22Rv1 (cell line): ENCODE measurements around the gene MDM1.

Experiments used
- H3K27ac ChIP-seq: fragments of 450-650 bp; 2 replicates; pipeline ENCODE4 v1.5.1; 2017
- ZFX ChIP-seq: fragments of 450-650 bp; IDR thresholded peaks from 2 replicates; pipeline ENCODE4 v1.6.1; 2017; ENCODE audit warnings: antibody characterized with exemption, borderline replicate concordance
- TF ChIP-seq, protein P1 (sequence below): fragments of 450-650 bp; IDR thresholded peaks from 2 replicates; pipeline ENCODE4 v1.5.1; 2017; ENCODE audit warnings: mild to moderate bottlenecking

Gene MDM1

DNA sequence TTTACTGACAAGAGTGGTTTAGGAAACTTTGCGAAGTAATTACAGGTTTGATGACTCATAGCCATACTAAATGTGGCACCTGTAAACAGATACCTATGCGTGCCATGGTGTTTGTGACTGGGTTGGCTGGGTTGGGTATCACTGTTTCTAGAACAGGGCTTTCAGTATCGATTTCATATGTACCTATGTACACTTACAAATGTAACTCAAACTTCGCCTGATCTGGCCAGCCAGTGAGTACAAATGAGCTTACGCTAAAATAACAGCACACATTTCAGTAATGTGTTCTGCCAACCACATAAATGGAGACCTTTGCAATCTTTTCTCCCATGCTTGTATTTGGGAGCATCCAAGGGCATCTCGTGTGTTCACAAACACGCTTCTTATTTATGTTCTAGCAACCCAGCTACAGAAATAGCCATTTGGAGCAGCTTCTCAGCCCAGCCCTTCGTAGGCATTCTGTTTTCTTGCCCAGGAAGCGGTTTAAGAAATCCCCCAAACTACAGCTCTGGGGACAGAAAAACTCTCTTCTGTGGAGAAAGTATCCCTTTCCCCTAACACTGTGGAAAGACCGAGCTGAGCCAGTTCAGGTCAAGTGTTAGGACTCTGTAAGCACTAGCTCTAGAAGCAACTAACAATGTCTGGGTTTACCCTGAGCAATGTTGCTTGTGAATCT lies 42.3 kb upstream of the MDM1 start:
- TF ChIP-seq, protein P1, sequence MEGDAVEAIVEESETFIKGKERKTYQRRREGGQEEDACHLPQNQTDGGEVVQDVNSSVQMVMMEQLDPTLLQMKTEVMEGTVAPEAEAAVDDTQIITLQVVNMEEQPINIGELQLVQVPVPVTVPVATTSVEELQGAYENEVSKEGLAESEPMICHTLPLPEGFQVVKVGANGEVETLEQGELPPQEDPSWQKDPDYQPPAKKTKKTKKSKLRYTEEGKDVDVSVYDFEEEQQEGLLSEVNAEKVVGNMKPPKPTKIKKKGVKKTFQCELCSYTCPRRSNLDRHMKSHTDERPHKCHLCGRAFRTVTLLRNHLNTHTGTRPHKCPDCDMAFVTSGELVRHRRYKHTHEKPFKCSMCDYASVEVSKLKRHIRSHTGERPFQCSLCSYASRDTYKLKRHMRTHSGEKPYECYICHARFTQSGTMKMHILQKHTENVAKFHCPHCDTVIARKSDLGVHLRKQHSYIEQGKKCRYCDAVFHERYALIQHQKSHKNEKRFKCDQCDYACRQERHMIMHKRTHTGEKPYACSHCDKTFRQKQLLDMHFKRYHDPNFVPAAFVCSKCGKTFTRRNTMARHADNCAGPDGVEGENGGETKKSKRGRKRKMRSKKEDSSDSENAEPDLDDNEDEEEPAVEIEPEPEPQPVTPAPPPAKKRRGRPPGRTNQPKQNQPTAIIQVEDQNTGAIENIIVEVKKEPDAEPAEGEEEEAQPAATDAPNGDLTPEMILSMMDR = no peak
- TF ChIP-seq ZFX = no peak
- no peak overlapping the region for H3K27ac ChIP-seq

DNA sequence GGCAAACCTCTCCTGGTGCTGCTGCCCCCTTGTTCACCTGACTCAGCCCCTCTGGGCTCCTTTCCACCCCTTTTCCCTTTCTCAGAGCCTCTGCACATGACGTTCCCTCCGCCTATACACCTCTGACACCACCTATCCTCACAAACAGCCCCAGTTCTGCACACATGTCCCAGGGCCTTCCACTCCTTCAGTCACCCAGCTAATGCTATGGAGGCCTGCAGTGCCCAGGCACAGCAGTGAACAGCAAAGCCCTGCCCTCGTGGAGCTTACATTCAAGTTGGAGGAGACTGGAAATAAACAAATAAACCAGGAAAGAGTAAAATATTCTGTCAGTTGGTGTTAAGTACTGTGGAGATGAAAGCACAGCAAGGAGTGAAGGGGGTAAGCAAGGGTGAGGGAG lies 38.5 kb upstream of the MDM1 start:
- TF ChIP-seq, protein P1 = no peak
- no peak for TF ChIP-seq ZFX
- H3K27ac ChIP-seq = no peak overlapping the region

DNA sequence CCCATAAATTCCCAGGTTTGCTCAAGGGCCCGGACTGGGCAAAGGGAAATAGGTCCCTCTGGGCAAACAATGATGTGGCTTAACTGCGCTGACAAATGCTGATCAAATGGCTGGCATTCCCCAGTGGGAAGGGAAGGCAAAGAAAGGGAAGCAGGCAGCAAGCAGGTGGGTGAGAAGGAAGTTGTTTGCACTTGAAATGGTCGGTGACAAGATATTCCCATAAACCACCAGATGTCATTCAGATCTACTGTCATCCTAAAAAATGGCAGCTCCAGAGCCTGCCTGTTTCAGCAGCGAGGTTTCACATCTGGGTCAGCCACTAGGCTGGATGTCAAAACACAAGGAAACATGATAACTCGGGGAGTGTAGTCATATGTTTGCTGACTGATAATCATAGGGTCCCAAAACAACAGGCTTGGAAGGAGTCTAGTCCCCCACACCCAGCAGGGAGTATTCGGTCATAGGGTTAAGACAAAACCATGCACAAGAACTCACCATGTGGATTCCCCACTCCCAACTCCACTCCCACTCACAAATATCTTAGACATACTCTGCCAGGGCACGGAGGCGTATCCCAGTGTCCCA lies 37.9 kb upstream of the MDM1 start:
- TF ChIP-seq, protein P1 = no peak
- TF ChIP-seq ZFX = no peak
- H3K27ac ChIP-seq = no peak overlapping the region

DNA sequence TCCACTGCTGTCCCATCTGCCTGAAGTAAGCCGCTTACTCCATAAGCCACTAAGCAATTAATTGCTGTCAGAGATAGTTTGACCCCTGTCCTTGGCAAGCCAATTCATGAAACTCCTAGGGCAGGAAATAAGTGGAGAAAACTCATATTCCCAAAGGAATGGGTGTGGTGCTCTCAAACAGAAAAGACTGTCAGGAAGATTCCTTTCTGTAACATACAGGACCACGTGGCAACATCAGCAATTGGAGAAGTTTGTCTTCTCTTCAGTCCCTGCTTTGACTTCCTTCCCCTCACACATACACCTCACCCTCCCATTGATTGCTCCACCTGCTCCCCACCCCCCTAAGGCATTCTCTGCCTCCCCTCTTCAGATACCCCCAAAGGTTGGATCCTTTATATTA lies 36.2 kb upstream of the MDM1 start:
- TF ChIP-seq ZFX = no peak
- TF ChIP-seq, protein P1 = no peak
- H3K27ac ChIP-seq = no peak overlapping the region

DNA sequence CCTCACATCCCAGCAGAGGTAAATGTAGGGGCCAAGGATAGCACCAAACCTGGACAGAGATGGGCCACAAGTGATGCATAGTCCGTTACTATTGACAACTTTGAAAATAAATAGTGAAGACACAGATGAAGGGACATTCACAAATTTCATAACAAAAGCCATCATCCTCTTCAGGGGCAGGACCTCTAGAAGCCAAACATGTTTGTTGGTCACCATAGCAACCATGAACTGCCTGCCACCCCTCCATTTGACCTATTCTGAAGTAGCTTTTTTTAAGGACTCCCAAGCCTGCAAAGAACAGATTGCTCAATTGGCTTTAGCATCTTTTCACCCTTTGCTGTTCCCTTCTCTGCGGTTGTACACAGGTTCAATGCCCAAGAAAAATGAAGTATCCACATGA lies 35.7 kb upstream of the MDM1 start:
- no peak overlapping the region for H3K27ac ChIP-seq
- TF ChIP-seq ZFX = no peak
- TF ChIP-seq, protein P1 = no peak

DNA sequence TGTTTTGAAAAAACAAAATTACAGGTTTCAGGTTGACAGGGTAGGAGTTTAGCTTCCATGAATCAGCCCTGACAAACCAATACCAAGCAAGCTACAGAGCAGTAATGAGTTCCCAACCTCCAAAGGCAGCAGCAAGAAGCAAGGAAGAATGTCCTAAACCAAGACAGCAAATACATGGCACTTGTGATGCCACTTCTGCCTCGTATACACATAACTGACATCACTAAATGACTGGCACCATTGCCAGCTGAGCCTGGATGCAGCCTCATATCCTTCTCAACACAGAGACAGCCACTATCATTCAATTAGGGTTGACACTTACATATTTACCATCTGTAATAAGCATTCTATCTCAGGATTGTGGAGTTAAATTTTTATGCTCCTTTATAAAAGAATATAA lies 35.0 kb upstream of the MDM1 start:
- TF ChIP-seq, protein P1 = no peak
- TF ChIP-seq ZFX = no peak
- H3K27ac ChIP-seq = no peak overlapping the region

DNA sequence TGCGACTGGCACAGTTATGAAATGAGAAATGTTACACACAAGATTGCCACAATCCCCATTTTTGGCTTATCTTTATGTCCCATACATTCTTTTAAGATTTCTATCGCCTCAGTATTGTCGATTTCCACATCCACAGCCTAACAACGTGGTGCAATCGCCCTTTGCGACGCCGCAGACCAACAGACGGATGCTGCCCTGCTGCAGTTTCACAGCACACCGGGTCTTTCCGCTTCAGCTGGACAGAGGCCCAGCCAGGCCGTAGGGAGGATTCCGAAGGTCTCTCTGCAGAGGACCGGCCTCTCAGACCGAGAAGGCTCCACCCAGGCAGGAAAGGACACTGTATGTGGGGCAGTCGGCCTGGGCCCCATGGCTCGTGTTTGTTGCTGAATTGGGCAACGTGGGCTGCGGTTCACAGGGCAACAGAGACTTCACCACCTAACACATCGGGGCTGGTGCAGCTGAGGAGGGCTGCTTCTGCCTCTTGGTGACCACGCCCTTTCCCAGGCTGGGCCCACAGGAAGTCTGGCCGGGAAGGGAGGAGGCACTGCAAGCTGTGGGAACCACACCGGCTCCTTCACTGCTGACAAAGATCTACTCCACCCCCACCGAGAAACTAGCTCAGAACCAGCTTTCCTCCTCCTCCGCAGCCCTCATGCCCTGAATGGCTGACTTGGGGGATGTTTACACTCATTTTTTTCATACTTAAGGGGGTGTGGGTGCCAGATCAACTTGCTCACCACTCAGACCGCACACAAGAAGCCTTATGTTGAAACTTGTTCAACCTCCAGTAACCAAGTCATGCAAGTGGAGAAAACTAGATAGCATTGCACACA lies 32.9 kb upstream of the MDM1 start:
- peak overlapping the region; percentile 54 for H3K27ac ChIP-seq
- TF ChIP-seq, protein P1 = no peak; the same call in 1 of the 2 replicates
- no peak for TF ChIP-seq ZFX
